H1 (cell line): ENCODE results near the gene RNF113B. TPM values are rescaled to one million over a fixed set of nuclear protein-coding genes. Genes with fewer than 3 reads are reported as not detected.
A peak's percentile ranks its signal among the peaks of the same experiment; 100 is the strongest.

ENCODE experiments used
- SP1 ChIP-seq: IDR thresholded peaks from 2 replicates; pipeline ENCODE4 v1.6.1; 2011; ENCODE audit warnings: low read depth, low read length
- TAF1 ChIP-seq: IDR thresholded peaks from 2 replicates; pipeline ENCODE4 v1.6.1; 2011; ENCODE audit warnings: mild to moderate bottlenecking, low read depth, low read length
- TCF12 ChIP-seq: IDR thresholded peaks from 2 replicates; pipeline ENCODE4 v1.6.1; 2011; ENCODE audit warnings: low read depth, mild to moderate bottlenecking, low read length
- ZNF274 ChIP-seq: IDR thresholded peaks from 2 replicates; pipeline ENCODE4 v1.7.0; 2012; ENCODE audit warnings: low read length, borderline replicate concordance; ENCODE audit errors: extremely low read depth
- polyA plus RNA-seq, 7 experiments: library from polyadenylated mRNA; depleted of rRNA in 3 of 7; stranded (reverse) in 5 of 7; unstranded in 2 of 7; fragments of >200 nt in 5 of 7; fragments of 200-250 nt in 2 of 7; gene quantifications; 1 replicate in 5 of 7; 2 replicates in 1 of 7; 4 replicates in 1 of 7; pipeline versions ENCODE4 v1.2.1 to v1.2.3, GENCODE V29; 2011 to 2013; ENCODE audit warnings: missing spikeins in 2 of 7, mixed read lengths in 2 of 7
- total RNA-seq: library from RNA; stranded (reverse); fragmentation: NEBNext Ultra II Directional; extraction: Animal tissue kit (Norgen Biotek cat#: 25700); gene quantifications from 2 replicates; pipeline ENCODE4 v1.2.1, GENCODE V29; 2021

The RNF113B gene
- total and polyA plus RNA-seq, 2 of the 8 experiments (the other 6 are each of a cell fraction or from before 2014, with no cell fraction given): not detected

DNA sequence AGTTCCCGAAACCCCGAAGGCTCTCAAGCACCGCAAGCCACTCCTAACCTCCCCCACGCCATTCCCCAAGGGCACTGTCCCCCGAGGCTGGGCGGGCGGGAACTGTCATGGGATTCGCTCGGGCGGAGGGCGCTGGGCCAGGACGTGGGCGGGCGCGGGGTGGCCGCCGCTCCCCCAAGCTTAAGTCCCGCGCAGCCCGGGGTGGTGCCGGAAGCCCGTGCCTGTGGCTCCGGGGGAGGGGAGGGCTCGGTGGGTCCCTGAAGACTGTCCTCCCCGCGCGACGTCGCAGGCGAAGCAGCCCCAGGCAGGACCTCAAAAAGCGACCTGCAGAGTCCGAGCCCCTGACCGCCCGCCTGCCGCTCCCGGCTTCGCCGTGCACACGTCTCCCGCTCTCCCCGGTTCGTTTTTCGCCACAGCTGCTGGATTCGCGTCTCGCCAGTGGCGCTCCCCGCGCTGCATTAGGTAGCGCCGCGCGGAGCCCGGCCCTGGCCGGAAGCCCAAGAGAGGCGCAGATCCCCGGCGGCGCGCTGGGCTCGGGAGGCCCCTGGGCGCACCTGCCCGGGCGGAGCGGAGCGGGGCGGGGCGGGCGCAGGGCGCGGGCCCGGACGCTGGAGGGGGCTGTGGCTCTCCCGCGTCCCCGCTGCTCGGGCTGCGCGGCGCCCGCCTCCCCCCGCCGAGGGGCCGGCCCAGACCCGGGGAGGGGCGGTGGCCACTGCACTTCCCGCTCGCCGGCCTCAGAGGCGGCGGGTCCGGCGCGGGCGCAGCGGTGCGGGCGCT is 34.5 kb downstream of the RNF113B start, which contains the start of gene FARP1 (continued):
- TF ChIP-seq ZNF274: no peak
- TF ChIP-seq TCF12: no peak
- no peak for TF ChIP-seq SP1
- 0 out of 2 replicates have a peak, but pooled peaks have one; percentile 18 for TF ChIP-seq TAF1
